ENCODE measurements around the gene LEMD2. TPM values are rescaled to one million over a fixed set of nuclear protein-coding genes. Genes with fewer than 3 reads are reported as not detected.

Gene LEMD2
- total RNA-seq, 2 donors from 2014 or later: 62.0 to 75.8 TPM

GRCh38 chr6:33770833-33771145 is 18.1 kb downstream of the LEMD2 start:
- whole genome bisulfite sequencing, 2 experiments (ENCODE audit: insufficient coverage in 1 of 2, insufficient read length in 1 of 2): 77 to 79% methylated on average over 2 to 3 of the region's 3 CpGs
- no peak overlapping the region for H3K4me3 ChIP-seq (ENCODE audit: low read length)

GRCh38 chr6:33770124-33770832 is 18.7 kb downstream of the LEMD2 start:
- H3K4me1 ChIP-seq (ENCODE audit: control insufficient read depth, insufficient read depth, low read length): peaks cover 7% of the 10 kb centered on the region
- no peaks in the 10 kb centered on the region for H3K9me3 ChIP-seq (ENCODE audit: control insufficient read depth, low read length)
- TF ChIP-seq CTCF (conservative IDR thresholded peaks at IDR 0.05): no peak
- H3K9ac ChIP-seq (ENCODE audit: extremely low read depth, low read length, poor library complexity, severe bottlenecking): no peak overlapping the region
- Mint-ChIP-seq H3K27ac (peak overlapping the region; percentile 53), H3K36me3 (ENCODE audit: low read depth) (peaks cover 20% of the 10 kb centered on the region), H3K4me1 (peaks cover 32% of the 10 kb centered on the region), H3K4me3 (no peak overlapping the region), H3K9me3 (peaks cover 6% of the 10 kb centered on the region), H3K27me3 (ENCODE audit: insufficient read depth) (peaks cover 8% of the 10 kb centered on the region)
- no peak overlapping the region for H3K4me3 ChIP-seq (ENCODE audit: low read length)
- no peaks in the 10 kb centered on the region for H3K27me3 ChIP-seq (ENCODE audit: control insufficient read depth, insufficient read depth, low read length, poor library complexity, severe bottlenecking)
- 78 to 82% methylated on average over 7 to 14 of the region's 14 CpGs for WGBS, 2 experiments (ENCODE audit: insufficient coverage in 1 of 2, insufficient read length in 1 of 2)
- peaks cover 26% of the 10 kb centered on the region for H3K36me3 ChIP-seq (ENCODE audit: control insufficient read depth, insufficient read depth, low read length)
- DNase-seq: no peak
- H3K27ac ChIP-seq (ENCODE audit: low read depth, low read length): no peak overlapping the region

More at GRCh38 chr6:33770833-33771145, 18.1 kb downstream of the LEMD2 start:
- H3K27me3 ChIP-seq (ENCODE audit: control insufficient read depth, insufficient read depth, low read length, poor library complexity, severe bottlenecking): no peaks in the 10 kb centered on the region
- Mint-ChIP-seq H3K4me3 (no peak overlapping the region), H3K27ac (peak overlapping the region; percentile 84), H3K9me3 (peaks cover 6% of the 10 kb centered on the region), H3K4me1 (peaks cover 32% of the 10 kb centered on the region), H3K27me3 (ENCODE audit: insufficient read depth) (peaks cover 8% of the 10 kb centered on the region), H3K36me3 (ENCODE audit: low read depth) (peaks cover 25% of the 10 kb centered on the region)
- no peak for TF ChIP-seq CTCF (conservative IDR thresholded peaks at IDR 0.05)
- no peaks in the 10 kb centered on the region for H3K9me3 ChIP-seq (ENCODE audit: control insufficient read depth, low read length)
- peaks cover 7% of the 10 kb centered on the region for H3K4me1 ChIP-seq (ENCODE audit: control insufficient read depth, insufficient read depth, low read length)
- peaks cover 31% of the 10 kb centered on the region for H3K36me3 ChIP-seq (ENCODE audit: control insufficient read depth, insufficient read depth, low read length)
- H3K9ac ChIP-seq (ENCODE audit: extremely low read depth, low read length, poor library complexity, severe bottlenecking): no peak overlapping the region
- DNase-seq: no peak
- no peak overlapping the region for H3K27ac ChIP-seq (ENCODE audit: low read depth, low read length)

- peaks cover 6% of the 10 kb centered on the region for H3K9me3 Mint-ChIP-seq
- Histone ChIP-seq H3K27me3 (ENCODE audit: control insufficient read depth, insufficient read depth, low read length, poor library complexity, severe bottlenecking) (no peaks in the 10 kb centered on the region), H3K9me3 (ENCODE audit: control insufficient read depth, low read length) (no peaks in the 10 kb centered on the region), H3K4me1 (ENCODE audit: control insufficient read depth, insufficient read depth, low read length) (peaks cover 7% of the 10 kb centered on the region), H3K4me3 (ENCODE audit: low read length) (no peak overlapping the region), H3K9ac (ENCODE audit: extremely low read depth, low read length, poor library complexity, severe bottlenecking) (no peak overlapping the region), H3K27ac (ENCODE audit: low read depth, low read length) (no peak overlapping the region), H3K36me3 (ENCODE audit: control insufficient read depth, insufficient read depth, low read length) (peaks cover 18% of the 10 kb centered on the region)
- H3K36me3 Mint-ChIP-seq (ENCODE audit: low read depth): peaks cover 12% of the 10 kb centered on the region
- DNase-seq: no peak
- H3K27me3 Mint-ChIP-seq (ENCODE audit: insufficient read depth): peaks cover 8% of the 10 kb centered on the region
- no peak overlapping the region for H3K27ac Mint-ChIP-seq
- peaks cover 32% of the 10 kb centered on the region for H3K4me1 Mint-ChIP-seq
- WGBS, 2 experiments (ENCODE audit: insufficient coverage in 1 of 2, insufficient read length in 1 of 2): 67 to 94% methylated on average over 1 to 10 of the region's 10 CpGs
- no peak overlapping the region for H3K4me3 Mint-ChIP-seq
- no peak for TF ChIP-seq CTCF (conservative IDR thresholded peaks at IDR 0.05)
These were observed 19.6 kb downstream of the LEMD2 start for GRCh38 chr6:33769248-33769821.
